ENCODE results near the gene HECA. TPM values are rescaled to one million over a fixed set of nuclear protein-coding genes. Genes with fewer than 3 reads are reported as not detected.

Gene HECA
- 1.2 to 2.0 TPM (median 1.8 TPM) in 5 replicates for total RNA-seq (2022; extraction: Qiagen RNA extraction)

GRCh38 chr6:139134817-139135577 is at the start of gene HECA:
Gene HECA, plus strand, starts transcription at chr6:139135080. Its CDS starts 317 bp downstream, at chr6:139135397.

Other genes with a start within 250 kb of the HECA start
- 20.0 to 24.7 TPM (median 20.5 TPM) in 5 replicates for gene REPS1, start 146.8 kb upstream of the HECA start, total RNA-seq (2022; extraction: Qiagen RNA extraction)
- gene ABRACL, start 106.3 kb upstream of the HECA start, total RNA-seq (2022; extraction: Qiagen RNA extraction) = 46.0 to 66.8 TPM (median 48.1 TPM) in 5 replicates
- gene TXLNB, start 156.9 kb downstream of the HECA start, total RNA-seq (2022; extraction: Qiagen RNA extraction) = not detected in 5 replicates
- gene CITED2, start 239.6 kb downstream of the HECA start, total RNA-seq (2022; extraction: Qiagen RNA extraction) = 18.4 to 27.7 TPM (median 25.0 TPM) in 5 replicates